HG02973 (cell line): ENCODE data around the gene TNC.

Experiments
- ATAC-seq: cut with Tn5 transposase; IDR thresholded peaks from one replicate; pipeline ENCODE4 v1.9.1; 2021; ENCODE audit warnings: moderate library complexity; ENCODE audit not compliant: unreplicated experiment

Gene TNC

GRCh38 chr9:115104908-115105307 is 13.0 kb downstream of the TNC start:
- ATAC-seq = no peak

GRCh38 chr9:115103746-115104477 is 14.0 kb downstream of the TNC start:
- ATAC-seq = no peak

GRCh38 chr9:115099901-115100300 is 18.1 kb downstream of the TNC start:
- ATAC-seq = no peak

- no peak for ATAC-seq
Measured at GRCh38 chr9:115098226-115098965, 19.6 kb downstream of the TNC start.

GRCh38 chr9:115093520-115093919 is 24.4 kb downstream of the TNC start:
- ATAC-seq = no peak

GRCh38 chr9:115090486-115090885 is 27.5 kb downstream of the TNC start:
- no peak for ATAC-seq

- no peak for ATAC-seq
Measured at GRCh38 chr9:115088860-115089259, 29.1 kb downstream of the TNC start.

- ATAC-seq = no peak
Measured at GRCh38 chr9:115086886-115087285, 31.1 kb downstream of the TNC start.

- no peak for ATAC-seq
Measured at GRCh38 chr9:115086461-115086860, 31.5 kb downstream of the TNC start.

- ATAC-seq = no peak
Measured at GRCh38 chr9:115085773-115086377, 32.1 kb downstream of the TNC start.

- ATAC-seq = no peak
Measured at GRCh38 chr9:115084709-115085108, 33.2 kb downstream of the TNC start.

- no peak for ATAC-seq
Measured at GRCh38 chr9:115084157-115084556, 33.8 kb downstream of the TNC start.

GRCh38 chr9:115080242-115080641 is 37.7 kb downstream of the TNC start:
- ATAC-seq = no peak

GRCh38 chr9:115079156-115079555 is 38.8 kb downstream of the TNC start:
- no peak for ATAC-seq

GRCh38 chr9:115073456-115073855 is 44.5 kb downstream of the TNC start:
- ATAC-seq = no peak

GRCh38 chr9:115071176-115071575 is 46.8 kb downstream of the TNC start:
- no peak for ATAC-seq

- no peak for ATAC-seq
Measured at GRCh38 chr9:115069771-115070170, 48.2 kb downstream of the TNC start.

- no peak for ATAC-seq
Measured at GRCh38 chr9:115069302-115069701, 48.7 kb downstream of the TNC start.

GRCh38 chr9:115068031-115068430 is 49.9 kb downstream of the TNC start:
- no peak for ATAC-seq

GRCh38 chr9:115063058-115063845 is 54.7 kb downstream of the TNC start:
- no peak for ATAC-seq

- ATAC-seq = no peak
Measured at GRCh38 chr9:115058684-115059315, 59.2 kb downstream of the TNC start.
